Stimulated activated CD8-positive, alpha-beta memory T cell treated with anti-CD3 and anti-CD28 coated beads, Interleukin-2, amount 100 ng/mL, for 1 hour (primary cell): Measurements from ENCODE around the gene ORAI2.
"Not testable (repeated sequence)": the region's sequence is repeated elsewhere in the genome, so short reads cannot be mapped to it uniquely, and the experiment has no call there.

Experiments used
- DNase-seq, 2 donors: peaks; one replicate each; pipeline ENCODE4 v3.0.0-alpha.2; 2020; ENCODE audit warnings: low read depth in 2 of 2

Gene ORAI2

GRCh38 chr7:102469351-102469971, 36.1 kb downstream of the ORAI2 start:
- no peak for DNase-seq

DNA sequence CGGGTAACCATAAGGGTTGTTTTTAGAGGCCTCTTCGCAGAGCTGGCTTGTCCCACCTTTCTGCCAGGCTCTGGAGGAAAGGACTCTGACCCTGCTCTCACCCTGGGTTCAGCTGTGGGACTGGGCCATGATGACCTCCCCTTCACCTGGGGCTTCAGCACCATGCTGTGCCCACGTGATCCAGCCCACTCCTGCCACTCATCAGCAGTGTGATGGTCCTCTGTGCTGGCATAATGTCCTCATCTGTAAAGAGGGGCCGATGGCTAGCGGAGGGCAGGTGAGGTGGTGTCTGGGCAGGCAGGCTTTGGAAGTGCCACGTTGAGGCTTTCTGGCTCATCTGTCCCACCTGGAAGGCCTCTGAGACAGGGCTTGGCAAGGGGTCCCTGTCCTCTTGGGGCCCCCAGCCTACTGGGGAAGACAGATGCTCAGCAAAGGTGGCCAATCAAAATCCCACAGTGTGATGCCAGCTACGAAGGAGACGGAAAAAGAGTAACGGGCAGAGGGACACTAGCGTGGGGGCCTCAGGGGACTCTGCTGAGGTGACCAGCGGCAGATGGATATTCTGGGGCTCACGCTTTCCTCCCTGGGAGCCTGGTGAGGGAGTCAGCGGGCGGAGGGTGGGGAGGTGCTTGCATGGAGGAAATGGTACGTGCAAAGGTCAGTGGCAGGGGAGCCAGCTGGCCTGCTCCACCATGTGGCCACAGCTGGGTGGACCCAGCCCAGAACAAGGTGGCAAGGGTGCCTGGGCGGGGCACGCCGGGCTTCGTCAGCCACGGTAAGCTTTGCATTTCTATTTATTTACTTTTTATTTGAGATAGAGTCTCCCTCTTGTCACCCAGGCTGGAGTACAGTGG, 36.8 kb downstream of the ORAI2 start:
- no peak for DNase-seq

GRCh38 chr7:102471791-102472125, 38.4 kb downstream of the ORAI2 start:
- no peak for DNase-seq

- no peak for DNase-seq
Measured at GRCh38 chr7:102472126-102473041, 39.0 kb downstream of the ORAI2 start.

GRCh38 chr7:102473271-102473991, 40.1 kb downstream of the ORAI2 start:
- DNase-seq = no peak

- DNase-seq = not testable (repeated sequence)
Measured at GRCh38 chr7:102474116-102474515, 40.7 kb downstream of the ORAI2 start.

- not testable (repeated sequence) for DNase-seq
Measured at GRCh38 chr7:102474736-102475435, 41.5 kb downstream of the ORAI2 start.

GRCh38 chr7:102478314-102479208, 45.2 kb downstream of the ORAI2 start, which contains the start of gene POLR2J:
Gene POLR2J (minus strand): TSS chr7:102478922. CDS start chr7:102478860, 62 bp downstream.
- DNase-seq = peak; percentile 83 to 99

GRCh38 chr7:102479209-102479584, 45.8 kb downstream of the ORAI2 start:
- not testable (repeated sequence) for DNase-seq

GRCh38 chr7:102479982-102480637, 46.7 kb downstream of the ORAI2 start:
- DNase-seq = not testable (repeated sequence)

GRCh38 chr7:102481962-102482361, 48.6 kb downstream of the ORAI2 start:
- not testable (repeated sequence) for DNase-seq

DNA sequence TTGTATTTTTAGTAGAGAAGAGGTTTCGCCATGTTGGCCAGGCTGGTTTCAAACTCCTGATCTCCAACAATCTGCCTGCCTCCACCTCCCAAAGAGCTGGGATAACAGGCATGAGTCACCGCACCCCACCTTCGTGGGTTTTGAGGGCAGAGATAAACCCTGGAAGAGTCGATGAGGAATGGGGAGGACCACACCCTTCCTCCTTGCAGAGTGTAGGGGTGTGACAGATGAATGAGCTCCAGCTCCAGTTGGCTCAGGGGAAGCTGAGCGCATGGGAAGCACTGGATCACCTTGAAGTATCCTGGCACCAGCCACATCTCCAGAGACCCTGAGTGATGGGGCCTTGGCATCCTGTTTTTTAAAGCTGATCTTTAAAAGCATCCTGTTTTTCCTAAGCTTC, 50.9 kb downstream of the ORAI2 start:
- DNase-seq = not testable (repeated sequence)

GRCh38 chr7:102490529-102491075, 57.2 kb downstream of the ORAI2 start:
- DNase-seq = not testable (repeated sequence)

DNA sequence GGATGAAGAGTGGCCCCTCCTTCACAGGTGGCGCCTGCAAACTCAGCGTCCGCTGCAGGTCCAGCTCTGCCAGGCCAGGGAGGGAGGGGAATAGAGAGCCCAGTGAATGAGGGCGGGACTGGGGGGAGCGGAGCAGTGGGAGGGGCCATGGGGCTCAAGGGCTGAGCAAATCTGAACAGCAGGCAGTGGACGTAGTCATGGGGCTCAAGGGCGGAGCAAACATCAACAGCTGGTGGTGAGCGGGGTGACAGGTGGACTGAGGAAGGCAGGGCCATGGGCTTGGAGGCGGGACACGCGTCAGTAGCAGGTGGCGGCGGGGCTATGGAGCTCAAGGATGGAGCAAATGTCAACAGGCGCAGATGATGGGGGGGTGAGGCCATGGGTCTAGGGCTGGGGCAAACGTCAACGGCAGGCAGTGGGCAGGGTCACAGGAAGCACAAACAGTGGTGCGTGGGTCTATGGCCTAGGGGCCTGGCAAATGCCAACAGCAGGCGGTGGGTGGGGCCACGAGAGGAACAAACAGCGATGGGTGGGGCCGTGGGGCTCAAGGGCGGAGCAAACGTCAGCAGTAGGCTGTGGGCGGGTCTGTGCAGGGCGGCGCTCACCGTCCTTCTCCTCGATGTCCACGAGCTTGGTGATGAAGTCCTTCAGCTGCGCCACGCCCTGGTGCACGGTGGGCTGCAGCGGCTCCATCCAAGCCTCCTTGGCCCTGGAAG, 60.0 kb downstream of the ORAI2 start:
- DNase-seq = not testable (repeated sequence)

- DNase-seq = not testable (repeated sequence)
Measured at GRCh38 chr7:102494026-102494425, 60.7 kb downstream of the ORAI2 start.

GRCh38 chr7:102494473-102495149, 61.2 kb downstream of the ORAI2 start:
- not testable (repeated sequence) for DNase-seq

- not testable (repeated sequence) for DNase-seq
Measured at GRCh38 chr7:102496861-102497260, 63.5 kb downstream of the ORAI2 start.

GRCh38 chr7:102497308-102497707, 63.9 kb downstream of the ORAI2 start:
- not testable (repeated sequence) for DNase-seq
